CD4-positive, alpha-beta T cell treated with Interleukin-10 for 1 hour (primary cell): Measurements from ENCODE around the gene SPEM3.
A peak's percentile ranks its signal among the peaks of the same experiment; 100 is the strongest.

ENCODE experiments used
- DNase-seq: peaks from one replicate; pipeline ENCODE4 v3.0.0-alpha.2; 2020

The SPEM3 gene

DNA sequence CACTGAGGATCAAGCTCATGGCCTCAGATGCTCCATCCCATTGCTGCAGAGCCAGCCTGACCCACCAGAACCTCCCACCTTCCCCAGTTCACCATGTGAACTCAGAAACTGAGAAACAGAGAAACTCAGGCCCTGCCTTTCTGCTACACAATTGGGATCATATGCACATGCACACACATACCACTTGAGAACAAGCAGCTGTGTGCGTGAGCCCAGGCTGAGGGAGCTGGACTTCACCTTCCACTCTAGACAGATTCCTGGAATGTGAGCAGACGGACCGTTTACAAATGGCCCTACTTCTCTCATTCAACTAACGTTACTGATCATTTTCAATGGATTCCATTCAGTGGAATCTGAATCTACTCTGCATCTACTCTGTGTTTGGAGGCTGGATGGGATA is 5.0 kb upstream of the SPEM3 start:
- no peak for DNase-seq

DNA sequence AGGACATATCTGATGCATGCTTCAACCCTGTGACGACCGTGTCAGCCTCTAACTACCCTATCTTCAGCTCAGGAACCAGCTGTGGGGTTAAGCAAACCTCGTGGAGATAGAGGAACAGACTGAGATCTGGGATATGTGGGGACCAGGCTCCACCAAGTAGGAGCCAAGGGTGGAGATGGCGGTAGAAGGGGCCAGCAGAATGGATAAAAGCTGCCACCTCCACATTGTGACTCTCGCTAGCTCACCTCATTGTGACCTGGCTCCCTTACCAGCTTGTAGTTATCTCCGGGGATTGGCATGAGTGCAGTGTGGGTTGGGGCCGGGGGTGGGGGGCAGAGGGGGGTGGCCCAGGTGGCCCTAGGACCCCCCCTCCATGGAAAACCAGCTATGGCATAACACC is 3.3 kb upstream of the SPEM3 start, which contains the start of gene SPEM2:
SPEM2 (plus strand) TSS at position 301 of the 400 bp plus-strand sequence; CDS start at position 374, 73 bp downstream.
- no peak for DNase-seq

GRCh38 chr17:7425756-7426155 is 2.9 kb upstream of the SPEM3 start:
- no peak for DNase-seq

- DNase-seq, result no peak
These were observed 2.3 kb upstream of the SPEM3 start for GRCh38 chr17:7426203-7426863.

GRCh38 chr17:7426896-7427489 is 1.7 kb upstream of the SPEM3 start:
- DNase-seq, result no peak

GRCh38 chr17:7427549-7427948 is 1.1 kb upstream of the SPEM3 start:
- no peak for DNase-seq

DNA sequence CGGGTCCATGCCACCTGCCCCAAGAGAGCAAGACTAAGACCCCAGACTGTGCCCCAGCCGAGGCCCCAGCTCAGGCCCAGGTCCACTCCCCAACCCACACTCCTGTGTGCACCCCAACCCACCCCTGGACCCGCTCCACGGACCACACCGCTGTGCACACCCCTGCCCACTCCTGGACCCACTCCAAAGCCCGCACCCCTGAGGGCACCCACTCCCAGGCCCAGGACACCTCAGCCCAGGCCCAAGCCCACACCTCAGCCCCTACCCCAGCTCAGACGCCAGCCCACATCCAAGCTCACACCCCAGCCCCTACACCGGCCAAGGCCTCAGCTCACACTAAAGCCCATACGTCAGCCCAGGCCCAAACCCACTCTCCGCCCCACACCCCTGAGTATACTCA is 1.1 kb downstream of the SPEM3 start:
- DNase-seq, result no peak

DNA sequence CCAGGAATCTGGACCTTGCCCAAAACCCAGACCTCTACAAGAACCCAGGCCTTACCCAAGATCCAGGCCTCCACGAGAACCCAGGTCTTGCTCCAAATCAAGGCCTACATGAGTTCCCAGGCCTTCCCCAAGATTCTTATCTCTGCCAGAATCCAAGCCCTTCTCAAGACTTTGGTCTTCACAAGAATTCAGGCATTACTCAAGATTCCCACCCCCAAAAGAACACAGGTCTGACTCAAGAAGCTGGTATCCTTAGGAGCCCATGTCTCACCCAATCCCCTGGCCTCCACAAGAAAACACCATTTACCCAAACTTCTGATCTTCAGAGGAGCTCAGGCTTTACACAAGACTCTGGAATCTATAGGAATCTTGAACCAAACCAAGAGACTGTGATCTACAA is 2.6 kb downstream of the SPEM3 start:
- no peak for DNase-seq

DNA sequence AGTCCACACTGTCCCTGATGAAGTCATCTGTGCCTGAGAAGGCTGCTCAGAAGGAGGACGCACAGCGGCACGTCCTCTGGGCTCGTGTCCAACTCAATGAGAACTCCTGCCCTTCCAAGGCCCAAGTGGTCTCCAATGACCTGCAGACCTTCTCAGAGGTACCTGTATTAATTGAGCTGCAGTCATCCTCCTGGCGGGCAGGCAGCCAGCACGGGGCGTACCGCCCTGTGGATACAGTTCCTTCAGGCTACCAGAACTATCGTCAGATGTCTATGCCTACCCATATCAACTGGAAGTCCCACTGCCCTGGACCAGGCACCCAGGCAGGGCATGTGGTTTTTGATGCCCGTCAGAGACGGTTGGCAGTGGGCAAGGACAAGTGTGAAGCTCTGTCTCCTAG is 3.6 kb downstream of the SPEM3 start:
- DNase-seq, result no peak

GRCh38 chr17:7435676-7436555 is 7.3 kb downstream of the SPEM3 start:
- DNase-seq, result no peak

DNA sequence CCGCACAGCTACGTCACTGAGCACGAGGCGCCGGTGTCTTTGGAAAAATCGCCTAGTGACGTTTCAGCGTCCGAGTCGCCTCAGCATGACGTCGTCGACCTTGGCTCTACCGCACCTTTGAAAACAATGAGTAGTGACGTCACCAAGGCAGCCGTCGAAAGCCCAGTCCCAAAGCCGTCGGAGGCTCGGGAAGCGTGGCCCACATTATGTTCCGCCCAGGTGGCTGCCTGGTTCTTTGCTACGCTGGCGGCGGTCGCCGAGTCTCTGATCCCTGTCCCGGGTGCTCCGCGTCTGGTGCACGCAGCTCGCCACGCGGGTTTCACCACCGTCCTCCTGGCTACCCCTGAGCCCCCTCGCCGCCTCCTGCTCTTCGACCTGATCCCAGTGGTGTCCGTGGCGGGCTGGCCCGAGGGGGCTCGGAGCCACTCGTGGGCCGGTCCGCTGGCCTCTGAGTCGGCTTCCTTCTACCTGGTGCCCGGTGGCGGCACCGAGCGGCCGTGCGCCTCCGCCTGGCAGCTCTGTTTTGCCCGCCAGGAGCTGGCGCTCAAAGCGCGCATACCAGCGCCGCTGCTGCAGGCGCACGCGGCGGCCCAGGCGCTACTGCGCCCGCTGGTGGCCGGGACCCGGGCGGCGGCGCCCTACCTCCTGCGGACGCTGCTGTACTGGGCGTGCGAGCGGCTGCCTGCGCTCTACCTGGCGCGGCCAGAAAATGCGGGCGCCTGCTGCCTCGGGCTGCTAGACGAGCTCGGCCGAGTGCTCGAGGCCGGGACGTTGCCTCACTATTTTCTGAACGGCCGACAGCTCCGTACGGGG is 8.1 kb downstream of the SPEM3 start:
- DNase-seq, result peak; percentile 86

DNA sequence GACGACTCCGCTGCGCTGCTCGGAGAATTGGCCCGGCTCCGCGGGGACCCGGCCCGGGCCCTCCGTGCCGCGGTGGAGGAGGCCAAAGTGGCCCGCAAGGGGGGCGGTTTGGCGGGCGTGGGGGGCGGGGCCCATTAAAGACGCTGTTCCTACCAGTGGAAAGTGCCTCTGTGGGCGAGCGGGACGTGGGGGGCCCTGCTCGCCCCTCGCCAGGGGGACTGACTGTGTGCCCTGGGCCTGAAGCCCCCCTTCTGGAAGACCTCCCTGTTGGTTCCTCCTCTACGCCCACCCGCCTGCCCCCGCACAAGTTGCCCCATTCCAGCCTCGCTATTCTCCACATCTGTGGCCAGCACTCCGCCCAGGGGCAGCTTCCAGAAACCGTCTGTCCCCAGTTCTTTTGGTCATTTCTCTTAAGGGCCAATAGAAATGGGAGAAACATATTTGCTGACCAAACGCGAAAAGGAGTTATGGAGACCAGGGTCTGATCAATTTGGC is 8.8 kb downstream of the SPEM3 start:
- DNase-seq, result no peak

GRCh38 chr17:7437950-7438614 is 9.4 kb downstream of the SPEM3 start:
- peak; percentile 56 for DNase-seq

DNA sequence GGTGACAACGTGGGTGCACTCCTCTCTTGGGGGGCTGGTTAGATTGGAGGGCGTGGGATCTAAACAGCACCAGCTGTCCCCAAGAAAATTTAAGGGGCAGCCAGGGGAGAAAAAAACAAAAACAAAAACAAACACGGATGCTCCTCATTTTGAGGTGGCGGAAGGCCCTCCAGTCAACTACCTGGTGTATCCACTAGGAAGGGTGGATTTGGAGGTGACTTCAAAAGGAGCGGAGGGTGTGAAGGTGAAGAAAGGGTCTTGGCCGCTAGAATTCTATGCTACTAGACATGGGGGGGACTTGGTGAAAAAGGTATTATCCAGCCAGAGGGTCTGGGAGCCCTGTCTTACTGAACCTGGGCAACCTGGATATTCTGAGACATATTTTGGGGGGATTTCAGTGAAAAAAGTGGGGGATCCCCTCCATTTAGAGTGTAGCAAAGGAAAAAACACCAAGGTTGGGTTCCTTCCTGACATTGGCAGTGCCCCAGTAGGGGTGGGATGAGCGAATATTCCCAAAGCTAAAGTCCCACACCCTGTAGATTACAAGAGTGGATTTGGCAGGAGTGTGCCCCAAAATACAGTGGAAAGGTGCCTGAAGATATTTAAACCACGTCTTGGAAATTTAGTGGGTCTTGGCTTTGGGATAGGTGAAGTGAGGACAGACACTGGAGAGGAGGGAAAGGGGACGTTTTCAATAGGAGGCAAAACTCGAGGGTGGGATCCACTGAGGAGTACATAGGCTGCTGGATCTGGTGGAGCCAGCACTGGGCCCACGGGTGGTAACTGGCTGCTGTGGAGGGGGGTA is 10.2 kb downstream of the SPEM3 start:
- no peak for DNase-seq

DNA sequence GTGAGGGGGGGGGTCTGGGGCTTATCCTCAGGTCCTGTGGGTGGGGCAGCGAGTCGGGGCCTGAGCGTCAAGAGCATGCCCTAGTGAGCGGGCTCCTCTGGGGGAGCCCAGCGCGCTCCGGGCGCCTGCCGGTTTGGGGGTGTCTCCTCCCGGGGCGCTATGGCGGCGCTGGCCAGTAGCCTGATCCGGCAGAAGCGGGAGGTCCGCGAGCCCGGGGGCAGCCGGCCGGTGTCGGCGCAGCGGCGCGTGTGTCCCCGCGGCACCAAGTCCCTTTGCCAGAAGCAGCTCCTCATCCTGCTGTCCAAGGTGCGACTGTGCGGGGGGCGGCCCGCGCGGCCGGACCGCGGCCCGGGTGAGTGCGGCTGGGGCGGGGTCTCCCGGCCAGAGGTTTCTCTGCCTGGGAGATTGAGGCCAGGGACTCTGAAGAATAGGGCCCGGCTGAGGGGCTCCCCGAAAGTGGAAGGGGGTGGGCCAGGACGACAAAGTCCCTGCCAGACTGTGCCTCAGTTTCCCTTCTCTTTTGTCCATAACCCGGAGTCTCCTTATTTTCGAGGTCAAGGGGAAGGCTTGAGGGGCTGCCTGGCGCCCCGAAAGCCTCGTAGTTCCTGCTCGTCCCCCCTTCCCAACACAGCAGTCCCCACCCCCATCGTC is 10.9 kb downstream of the SPEM3 start, which contains the start of gene FGF11:
FGF11 (plus strand) TSS at position 51 of the 651 bp plus-strand sequence; CDS start at position 160, 109 bp downstream.
- DNase-seq, result no peak

DNA sequence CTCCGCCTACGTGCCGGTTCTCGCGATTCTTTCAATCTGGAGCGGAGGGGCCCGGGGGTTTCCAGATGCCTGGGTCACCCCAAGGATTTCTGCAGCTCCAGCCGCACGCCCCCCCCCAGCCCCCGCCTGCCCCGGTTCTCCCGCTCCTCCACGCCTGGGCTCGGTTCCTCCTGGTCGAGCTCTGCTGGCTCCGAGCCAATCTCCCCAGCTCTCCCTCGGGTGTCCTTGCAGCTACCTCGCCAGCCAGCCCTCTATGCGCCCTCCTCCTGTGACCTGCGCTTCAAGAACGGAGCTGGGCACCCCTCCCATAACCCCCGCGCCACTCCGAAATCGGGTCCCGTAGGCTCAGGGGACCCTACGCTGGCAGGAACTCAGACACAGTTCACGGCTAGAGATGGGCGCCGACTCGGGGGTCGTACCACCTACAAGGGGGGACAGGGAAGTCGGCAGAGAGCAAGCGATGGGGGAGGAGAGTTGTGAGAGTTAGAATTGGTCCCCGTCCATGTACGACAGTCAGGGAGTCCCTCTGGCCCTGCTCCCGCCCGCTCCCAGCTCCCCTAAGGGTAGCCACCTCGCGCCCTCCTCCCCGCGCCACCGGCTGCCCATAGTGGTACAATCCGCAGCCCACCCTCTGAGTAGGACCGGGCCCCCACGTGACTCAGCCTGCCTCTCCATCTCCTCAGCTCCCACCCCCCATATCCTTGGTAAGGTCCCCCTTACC is 11.6 kb downstream of the SPEM3 start:
- DNase-seq, result no peak

DNA sequence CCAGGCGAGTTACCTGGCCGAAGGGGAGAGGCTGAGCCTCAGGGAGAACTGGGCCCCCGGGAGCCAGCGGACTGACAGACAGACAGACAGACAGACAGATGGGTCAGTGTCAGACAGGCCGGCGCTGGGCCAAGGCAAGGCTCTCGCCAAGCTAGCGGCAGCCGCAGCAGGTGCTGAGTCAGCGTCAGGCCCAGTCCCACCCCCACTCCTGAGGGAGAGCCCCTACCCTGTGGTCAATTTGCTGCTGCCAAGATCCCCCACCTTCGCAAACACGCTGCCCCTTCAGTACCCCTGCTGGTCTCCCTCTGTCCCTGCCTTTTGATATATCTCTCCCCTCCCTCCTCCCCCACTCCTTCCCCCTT is 12.2 kb downstream of the SPEM3 start:
- no peak for DNase-seq

GRCh38 chr17:7441266-7441665 is 12.6 kb downstream of the SPEM3 start:
- no peak for DNase-seq

- DNase-seq, result no peak
These were observed 13.5 kb downstream of the SPEM3 start for GRCh38 chr17:7442142-7442541.
